Erythroblast (primary cell): ENCODE measurements around the gene GPR18.

Source experiments
- GATA1 ChIP-seq: IDR thresholded peaks from 2 replicates; pipeline ENCODE4 v1.6.1; 2011; ENCODE audit warnings: low read depth, mild to moderate bottlenecking, control low read depth, low read length, moderate library complexity
- POLR2A ChIP-seq: IDR thresholded peaks from 2 replicates; pipeline ENCODE4 v1.6.1; 2011; ENCODE audit warnings: mild to moderate bottlenecking, low read length

DNA sequence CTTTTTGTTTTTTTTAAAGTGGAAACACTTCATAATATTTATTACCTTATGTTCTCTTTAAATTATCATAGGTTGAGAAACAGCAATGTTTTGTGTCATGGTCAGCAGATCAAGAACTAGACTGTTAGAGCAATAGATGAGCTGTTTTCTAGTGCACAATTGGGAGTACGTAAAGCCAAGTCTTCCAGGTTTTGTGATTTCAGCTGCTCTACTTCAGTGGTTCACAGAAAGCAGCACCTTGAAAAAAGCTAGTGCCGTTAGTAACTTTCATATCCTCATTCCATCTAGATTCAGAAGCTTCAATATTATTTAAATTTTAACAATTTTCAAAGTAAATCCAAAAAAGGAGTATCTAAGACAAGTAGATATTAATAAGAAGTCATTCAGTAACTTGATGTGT, 1.9 kb downstream of the GPR18 start:
- no peak for TF ChIP-seq POLR2A
- TF ChIP-seq GATA1, result no peak
